UCSD-AML1 (cell line): ENCODE results near the gene HNRNPH3.
A peak's percentile ranks its signal among the peaks of the same experiment; 100 is the strongest.

ENCODE experiments used
- DNase-seq: peaks from one replicate; lab custom pipeline; 2025; ENCODE audit not compliant: unreplicated experiment; lab: John Stamatoyannopoulos, UW

HNRNPH3 gene

GRCh38 chr10:68330852-68331454 lies 911 bp upstream of the HNRNPH3 start:
- DNase-seq = no peak

DNA sequence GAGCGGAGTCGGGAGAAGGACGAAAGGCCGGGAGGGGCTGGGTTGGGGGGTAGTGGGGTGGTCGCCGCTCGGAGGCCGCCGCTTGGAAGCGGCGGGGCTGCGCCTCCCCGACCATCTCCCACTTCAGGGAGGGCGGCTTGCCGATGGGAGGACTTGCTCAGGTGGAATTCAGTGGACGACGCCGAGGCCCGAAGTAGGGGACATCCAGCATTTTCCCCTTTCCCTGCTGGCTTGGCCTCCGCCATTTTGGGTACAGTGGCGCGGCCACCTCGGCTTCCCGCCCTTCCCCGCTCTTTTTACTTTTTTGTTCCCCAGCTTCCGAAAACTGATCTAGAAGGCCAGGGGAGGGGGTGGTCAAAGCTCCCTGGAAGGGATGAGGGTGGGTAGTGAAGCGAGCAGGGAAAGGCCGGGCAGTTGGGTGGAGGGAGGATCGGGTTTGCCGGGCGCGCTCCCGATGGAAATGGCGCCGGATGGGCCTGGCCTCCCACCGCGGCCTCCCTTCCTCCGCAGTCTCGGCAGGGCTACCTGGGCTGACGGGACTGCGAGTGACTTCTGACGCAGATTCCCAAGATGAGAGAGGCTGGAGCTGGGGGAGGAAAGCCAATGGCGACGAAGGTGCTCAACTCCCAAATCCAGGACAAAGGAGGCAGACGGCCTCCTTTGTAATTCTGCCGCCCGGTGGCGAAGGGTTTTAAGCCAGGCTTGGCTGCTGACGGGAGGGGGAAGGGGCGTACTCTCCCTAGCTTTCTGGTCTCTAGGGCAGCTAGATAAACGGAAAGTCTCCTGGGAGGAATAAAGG lies 594 bp downstream of the HNRNPH3 start, which contains the start of gene PBLD:
PBLD (minus strand) TSS at position 670 of the 799 bp plus-strand sequence. CDS start 26,084 bp downstream, outside the sequence.
- peak; percentile 73 for DNase-seq

DNA sequence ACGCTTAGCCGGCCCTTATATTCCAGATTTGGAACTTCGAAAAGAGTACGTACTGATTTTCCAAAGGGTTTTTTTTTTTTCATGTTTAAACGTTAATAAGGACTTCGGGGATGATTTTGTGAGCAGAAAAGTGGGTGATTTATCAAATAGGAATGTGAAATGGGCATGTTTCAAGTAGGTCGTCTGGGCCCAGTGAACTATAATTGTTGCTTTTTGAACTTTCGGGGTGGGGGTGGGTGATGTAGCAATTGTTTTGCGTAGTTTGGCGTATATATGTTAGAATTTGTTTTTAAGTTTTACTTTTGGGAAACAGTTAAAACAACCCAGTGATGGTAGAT lies 1.2 kb downstream of the HNRNPH3 start:
- DNase-seq = no peak

GRCh38 chr10:68333440-68334431 lies 1.9 kb downstream of the HNRNPH3 start:
- no peak for DNase-seq

DNA sequence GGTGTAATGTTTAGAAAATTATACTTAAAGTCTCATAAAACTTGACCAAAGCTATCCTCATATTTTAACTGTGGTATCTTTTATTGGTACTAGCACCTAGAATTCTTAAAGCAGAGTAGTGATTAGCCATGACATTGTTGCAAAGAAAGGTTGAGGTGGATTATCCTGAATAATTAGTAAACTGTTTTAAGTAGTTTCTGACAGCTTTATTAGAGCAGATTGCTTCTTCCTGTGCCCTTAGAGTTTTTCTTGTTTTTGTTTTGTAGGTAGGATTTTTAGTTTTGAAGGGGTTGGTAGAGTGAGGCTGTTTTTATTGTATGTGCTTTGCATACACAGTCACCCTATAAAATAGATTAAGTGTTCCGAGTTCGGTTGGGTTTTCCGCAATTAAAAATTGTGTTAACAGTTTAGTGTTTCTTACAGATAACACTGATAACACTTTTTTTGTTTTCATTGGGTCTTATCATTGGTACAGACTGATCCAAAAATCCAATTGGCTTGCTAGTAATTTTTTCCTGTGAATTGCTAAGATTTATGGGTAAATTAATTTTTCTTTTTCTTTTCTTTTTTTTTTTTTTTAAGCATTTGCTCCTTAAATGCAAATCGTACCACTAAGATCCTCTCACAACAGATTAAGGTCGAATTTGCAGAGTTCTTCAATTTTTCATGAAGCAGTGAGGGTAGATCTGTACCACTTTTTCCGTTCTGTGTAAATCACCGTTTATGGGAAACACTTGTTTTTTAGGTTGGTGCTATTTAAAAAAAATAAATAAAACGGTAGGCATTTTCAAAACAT lies 3.0 kb downstream of the HNRNPH3 start:
- DNase-seq = no peak

DNA sequence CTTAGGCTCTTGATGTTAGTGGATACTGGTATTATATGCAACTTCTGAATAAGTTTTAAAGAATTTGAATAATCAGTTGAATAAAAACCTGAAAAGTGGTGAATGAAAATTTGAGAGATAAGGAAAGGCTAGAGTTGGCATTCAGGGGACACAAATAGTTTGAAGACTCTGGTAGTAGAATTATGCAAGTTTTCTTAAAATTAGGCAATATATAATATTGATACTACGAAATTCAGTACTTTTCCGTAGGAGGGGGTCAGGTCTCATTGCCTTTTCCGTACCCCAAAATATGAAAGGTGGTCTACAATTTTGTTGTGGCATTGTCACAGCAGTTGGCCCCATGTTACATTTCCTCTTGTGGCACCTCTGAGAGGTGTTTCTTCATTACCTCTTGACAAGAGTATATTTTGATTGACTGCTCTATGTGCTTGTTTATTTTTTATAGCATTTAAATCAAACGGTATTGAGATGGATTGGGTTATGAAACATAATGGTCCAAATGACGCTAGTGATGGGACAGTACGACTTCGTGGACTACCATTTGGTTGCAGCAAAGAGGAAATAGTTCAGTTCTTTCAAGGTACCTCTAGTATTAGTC lies 5.0 kb downstream of the HNRNPH3 start:
- no peak for DNase-seq

GRCh38 chr10:68340358-68341080 lies 8.7 kb downstream of the HNRNPH3 start:
- DNase-seq = no peak

DNA sequence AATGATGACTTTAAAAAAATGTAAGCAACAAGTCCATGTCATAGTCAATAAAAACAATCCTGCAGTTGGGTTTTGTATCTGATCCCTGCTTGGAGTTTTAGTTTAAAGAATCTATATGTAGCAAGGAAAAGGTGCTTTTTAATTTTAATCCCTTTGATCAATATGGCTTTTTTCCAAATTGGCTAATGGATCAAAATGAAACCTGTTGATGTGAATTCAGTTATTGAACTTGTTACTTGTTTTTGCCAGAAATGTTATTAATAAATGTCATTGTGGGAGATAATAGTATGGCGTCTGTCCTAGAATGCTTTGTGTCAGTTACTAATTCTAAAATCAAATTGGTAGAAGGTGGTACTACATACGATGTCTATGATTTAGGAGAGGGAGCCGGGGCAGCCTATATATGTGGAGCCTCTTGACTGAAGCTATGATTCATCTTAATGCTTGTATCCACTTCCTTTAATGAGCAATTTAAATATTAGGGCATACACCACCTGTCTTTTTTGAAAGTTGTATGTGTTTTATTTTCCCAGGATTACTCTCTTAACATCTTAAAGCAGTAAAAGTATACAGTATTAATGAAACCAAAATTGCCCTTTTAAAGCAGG lies 11.1 kb downstream of the HNRNPH3 start:
- DNase-seq = no peak

DNA sequence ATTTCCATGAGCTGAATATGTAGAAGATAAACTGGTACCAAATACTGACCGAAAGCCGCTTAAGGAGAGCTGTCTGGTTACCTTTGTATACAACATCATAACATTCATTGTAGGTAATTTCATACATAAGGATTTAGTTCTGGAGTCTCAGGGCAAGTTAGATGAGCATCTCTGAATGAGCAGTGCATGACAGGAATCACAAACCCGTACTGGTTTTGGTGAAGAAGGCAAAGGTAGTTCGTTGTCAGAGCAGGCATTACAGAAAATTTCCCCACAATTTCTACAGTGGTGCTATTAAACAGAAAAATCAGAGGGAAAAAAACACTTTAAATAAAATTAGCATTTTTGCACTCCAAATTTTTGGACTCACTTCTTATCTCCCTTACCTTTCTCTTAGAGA lies 13.8 kb downstream of the HNRNPH3 start:
- DNase-seq = no peak

DNA sequence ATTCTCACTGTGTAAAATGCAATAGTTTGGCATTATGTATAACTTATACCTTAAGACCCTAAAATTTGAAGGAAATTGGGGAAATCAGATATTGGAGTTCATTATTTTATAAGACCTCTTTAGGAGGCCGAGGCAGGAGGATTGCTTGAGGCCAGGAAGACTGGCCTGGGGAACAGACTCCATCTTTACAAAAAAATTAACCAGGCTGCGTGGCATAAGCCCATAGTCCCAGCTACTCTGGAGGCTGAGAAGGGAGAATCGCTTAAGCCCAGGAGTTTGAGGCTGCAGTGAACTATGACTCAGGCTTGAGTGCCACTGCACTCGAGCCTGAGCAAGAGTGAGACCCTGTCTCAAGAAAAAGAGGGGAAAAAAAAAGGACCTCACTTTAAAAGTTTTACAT lies 14.9 kb downstream of the HNRNPH3 start:
- no peak for DNase-seq

DNA sequence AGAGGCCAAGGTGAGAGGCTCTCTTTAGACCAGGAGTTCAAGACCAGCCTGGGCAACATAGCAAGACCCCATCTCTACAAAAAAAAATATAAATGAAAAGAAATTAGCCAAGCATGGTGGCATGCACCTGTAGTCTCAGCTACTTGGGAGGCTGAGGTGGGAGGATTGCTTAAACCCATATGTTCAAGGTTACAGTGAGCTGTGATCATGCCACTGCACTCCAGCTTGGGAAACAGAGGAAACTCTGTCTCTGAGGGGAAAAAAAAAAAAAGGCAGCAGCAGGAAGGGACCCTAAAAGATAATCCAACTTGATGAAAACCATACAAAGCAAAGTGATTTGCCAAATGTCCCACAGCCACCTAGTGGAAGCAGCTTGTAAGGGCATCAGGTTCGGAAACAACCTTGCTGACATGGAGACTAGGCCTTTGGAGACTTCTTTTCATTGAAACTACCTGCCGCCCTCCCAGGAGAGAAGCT lies 16.4 kb downstream of the HNRNPH3 start:
- peak; percentile 20 for DNase-seq

DNA sequence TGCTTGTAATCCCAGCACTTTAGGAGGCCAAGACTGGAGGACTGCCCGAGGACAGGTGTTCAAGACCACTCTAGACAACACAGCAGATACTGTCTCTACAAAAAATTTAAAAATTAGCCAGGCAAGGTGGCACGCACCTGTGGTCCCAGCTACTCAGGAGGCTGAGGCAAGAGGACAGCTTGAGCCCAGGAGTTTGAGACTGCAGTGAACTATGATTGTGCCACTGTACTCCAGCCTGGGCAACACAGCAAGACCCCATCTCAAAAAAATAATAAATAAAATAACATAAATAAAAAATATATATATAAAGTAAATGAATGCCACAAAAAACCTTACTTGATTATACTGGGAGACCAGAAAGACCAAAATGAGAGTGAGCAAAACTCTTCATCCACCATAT lies 21.7 kb downstream of the HNRNPH3 start:
- DNase-seq = no peak

DNA sequence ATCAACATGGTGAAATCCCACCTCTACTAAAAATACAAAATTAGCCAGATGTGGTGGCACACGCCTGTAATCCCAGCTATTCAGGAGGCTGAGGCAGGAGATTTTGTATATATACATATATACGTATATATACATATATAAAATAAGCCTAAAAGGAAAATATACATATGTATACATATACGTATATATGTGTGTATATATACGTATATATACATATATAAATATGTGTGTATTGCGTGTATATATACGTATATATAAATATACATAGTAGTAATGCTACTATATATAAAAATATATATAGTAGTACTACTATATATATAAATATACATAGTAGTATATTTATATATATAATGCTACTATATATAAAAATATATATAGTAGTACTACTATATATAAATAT lies 27.3 kb downstream of the HNRNPH3 start:
- no peak for DNase-seq

DNA sequence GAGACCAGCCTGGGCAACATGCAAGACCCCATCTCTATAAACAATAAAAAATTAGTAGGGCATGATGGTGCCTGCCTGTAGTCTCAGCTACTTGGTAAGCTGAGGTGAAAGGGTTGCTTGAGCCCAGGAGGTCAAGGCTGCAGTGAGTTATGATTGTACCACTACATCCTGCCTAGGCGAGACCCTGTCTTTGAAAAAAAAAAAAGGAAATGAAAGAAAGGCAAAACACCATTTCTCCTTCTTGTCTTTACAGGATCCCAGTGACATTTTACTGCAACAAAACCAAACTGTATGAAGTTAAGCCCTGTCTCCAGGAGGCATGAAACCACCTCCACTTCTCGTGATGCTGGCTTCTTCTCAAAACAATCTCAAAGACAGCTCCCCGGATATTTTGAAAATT lies 30.7 kb downstream of the HNRNPH3 start:
- DNase-seq = no peak

DNA sequence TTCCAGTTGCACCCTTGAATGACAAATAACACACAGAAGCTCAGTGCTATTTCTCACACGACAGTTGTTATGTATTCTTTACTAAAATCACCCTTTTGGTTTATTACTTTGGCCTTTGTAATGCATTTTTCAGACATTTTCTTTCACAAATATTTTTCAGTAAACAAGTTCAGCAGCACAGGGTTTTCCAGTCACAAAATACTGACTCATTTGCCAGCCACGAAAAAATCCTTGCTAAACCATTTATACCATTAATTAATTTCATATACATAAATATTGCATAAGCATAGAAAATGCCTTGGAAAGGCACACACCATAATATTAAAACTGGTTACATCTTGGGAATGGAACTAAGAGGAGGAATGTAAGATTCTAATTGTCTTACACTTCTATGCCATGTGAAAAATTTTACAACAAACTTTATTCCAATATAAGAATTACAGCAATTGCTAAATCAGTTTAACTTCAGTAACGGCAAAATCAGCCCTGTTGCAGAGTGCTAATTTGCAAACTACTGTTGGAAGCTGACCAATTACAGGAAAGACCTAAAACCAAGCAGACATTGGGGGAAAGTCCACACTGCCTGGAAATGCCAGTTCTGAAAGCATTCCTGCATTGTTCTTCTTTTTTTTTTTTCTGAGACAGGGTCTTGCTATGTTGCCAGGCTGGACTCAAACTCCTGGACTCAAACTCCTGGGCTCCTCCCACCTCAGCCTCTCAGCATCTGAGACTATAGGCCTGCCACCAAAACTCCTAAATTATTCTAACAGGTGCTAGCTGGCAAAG lies 32.4 kb downstream of the HNRNPH3 start:
- no peak for DNase-seq

GRCh38 chr10:68365611-68366010 lies 33.7 kb downstream of the HNRNPH3 start:
- no peak for DNase-seq

GRCh38 chr10:68366600-68366999 lies 34.7 kb downstream of the HNRNPH3 start:
- DNase-seq = no peak

- DNase-seq = no peak
These were observed 35.3 kb downstream of the HNRNPH3 start for GRCh38 chr10:68367121-68367520.
